ENCODE results near the gene SURF2.

GRCh38 chr9:133331221-133331620, 25.1 kb upstream of the SURF2 start:
- TF ChIP-seq CHD2 (IDR thresholded peaks at IDR 0.05; ENCODE audit: low read length, partially characterized antibody) (no peak), CTCF (IDR thresholded peaks at IDR 0.05) (no peak), RAD21 (IDR thresholded peaks at IDR 0.05; ENCODE audit: low read length) (no peak), MAX (IDR thresholded peaks at IDR 0.05; ENCODE audit: low read depth) (no peak), RFX5 (IDR thresholded peaks at IDR 0.05; ENCODE audit: low read length) (no peak)
